GM20000 (cell line): Measurements from ENCODE around the gene AVPR1B.

Source experiments
- DNase-seq: peaks from one replicate; pipeline ENCODE4 v3.0.0; 2012; ENCODE audit warnings: low spot score
- TF ChIP-seq, protein P1 (sequence below): IDR thresholded peaks from 2 replicates; pipeline ENCODE4 v1.5.1; 2012; ENCODE audit warnings: mild to moderate bottlenecking, control low read depth; ENCODE audit errors: extremely low read depth, missing control alignments

The AVPR1B gene

DNA sequence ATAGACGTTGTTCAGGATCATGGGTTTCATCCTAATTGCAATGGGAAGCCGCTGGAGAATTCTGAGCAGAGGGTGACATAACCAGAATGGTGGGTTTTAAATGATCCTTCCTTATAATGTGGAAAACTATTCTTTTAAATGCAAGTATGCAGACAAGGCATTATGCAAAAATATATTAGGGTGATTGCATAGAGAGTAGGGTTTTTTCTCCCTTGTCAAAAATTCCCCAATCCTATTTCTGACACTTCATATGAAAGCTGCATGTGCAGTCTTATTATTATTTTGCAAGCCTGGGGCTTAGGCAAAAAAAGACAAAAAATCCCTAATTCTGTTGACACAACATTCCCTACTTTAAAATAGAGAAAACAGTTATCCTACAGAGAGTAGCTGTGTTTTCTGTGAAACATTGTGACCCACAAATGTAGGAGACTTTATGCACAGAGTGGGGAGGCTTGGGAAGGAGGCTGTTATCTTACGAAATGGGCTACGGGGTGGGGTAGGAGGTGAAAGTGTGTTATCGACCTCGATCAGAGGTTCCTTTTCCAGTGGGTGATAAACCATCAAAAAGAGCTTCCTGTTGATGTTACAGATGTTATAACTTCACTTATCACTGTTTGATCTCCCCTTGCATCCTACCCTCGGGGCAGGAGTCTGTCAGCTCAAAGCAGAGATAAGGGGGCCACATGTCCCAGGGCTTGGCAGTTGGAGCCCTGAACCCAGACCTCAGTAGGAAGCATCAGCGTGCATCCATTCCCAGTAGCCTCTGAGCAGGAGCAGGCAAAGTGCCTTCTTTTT is 37.0 kb downstream of the AVPR1B start:
- no peak for DNase-seq
- TF ChIP-seq, protein P1, sequence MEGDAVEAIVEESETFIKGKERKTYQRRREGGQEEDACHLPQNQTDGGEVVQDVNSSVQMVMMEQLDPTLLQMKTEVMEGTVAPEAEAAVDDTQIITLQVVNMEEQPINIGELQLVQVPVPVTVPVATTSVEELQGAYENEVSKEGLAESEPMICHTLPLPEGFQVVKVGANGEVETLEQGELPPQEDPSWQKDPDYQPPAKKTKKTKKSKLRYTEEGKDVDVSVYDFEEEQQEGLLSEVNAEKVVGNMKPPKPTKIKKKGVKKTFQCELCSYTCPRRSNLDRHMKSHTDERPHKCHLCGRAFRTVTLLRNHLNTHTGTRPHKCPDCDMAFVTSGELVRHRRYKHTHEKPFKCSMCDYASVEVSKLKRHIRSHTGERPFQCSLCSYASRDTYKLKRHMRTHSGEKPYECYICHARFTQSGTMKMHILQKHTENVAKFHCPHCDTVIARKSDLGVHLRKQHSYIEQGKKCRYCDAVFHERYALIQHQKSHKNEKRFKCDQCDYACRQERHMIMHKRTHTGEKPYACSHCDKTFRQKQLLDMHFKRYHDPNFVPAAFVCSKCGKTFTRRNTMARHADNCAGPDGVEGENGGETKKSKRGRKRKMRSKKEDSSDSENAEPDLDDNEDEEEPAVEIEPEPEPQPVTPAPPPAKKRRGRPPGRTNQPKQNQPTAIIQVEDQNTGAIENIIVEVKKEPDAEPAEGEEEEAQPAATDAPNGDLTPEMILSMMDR: no peak

DNA sequence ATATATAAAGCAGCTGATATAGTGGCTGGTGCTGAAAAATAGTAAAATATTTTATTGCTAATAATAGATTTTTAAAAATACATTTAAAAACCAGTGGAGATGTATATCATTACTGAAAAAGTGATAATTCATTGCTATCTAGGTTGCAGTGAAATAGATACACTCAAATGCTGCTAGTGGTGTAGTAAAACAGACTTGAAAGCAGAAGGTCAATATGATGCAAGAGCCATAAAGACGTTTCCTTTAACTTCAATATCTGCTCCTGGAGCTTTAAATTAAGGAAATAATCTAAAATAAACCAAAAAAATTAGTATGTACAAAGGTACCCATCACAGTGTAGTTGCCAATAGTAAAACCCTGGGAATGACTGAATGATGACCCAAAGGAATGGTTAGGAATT is 38.1 kb downstream of the AVPR1B start:
- DNase-seq: no peak
- TF ChIP-seq, protein P1: no peak

DNA sequence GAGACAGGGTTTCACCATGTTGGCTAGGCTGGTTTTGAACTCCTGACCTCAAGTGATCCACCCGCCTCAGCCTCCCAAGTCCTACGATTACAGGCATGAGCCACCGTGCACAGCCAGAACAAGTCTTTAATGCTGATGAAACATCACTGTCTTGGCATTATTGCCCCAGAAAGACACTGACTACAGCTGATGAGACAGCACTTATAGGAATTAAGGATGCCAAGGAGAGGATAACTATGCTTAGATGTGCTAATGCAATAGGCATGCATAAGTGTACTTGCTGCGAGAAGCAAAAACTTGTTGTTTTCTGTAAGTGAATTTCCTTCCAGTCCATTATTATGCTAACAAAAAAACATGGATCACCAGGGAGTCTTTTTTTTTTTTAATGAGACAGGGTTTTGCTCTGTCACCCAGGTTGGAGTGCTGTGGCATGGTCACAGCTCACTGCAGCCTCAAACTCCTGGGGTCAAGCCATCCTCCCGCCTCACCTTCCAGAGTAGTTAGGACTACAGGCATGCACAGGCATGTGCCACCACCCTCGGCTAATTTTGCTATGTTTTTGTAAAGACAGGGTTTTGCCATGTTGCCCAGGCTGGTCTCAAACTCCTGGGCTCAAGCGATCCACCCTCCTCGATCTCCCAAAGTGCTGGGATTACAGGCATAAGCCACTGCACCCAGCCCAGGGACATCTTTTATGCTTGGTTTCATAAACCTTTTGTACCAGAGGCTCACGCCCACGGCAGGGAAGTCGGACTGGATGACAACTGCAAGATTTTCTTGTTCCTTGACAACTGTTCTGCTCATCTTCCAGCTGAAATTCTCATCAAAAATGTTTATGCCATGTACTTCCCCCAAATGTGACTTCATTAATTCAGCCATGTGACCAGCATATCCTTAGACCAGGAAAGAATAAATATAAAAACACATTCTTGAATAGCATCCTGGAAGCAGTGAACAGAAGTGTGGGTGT is 41.1 kb downstream of the AVPR1B start:
- TF ChIP-seq, protein P1: no peak
- no peak for DNase-seq

DNA sequence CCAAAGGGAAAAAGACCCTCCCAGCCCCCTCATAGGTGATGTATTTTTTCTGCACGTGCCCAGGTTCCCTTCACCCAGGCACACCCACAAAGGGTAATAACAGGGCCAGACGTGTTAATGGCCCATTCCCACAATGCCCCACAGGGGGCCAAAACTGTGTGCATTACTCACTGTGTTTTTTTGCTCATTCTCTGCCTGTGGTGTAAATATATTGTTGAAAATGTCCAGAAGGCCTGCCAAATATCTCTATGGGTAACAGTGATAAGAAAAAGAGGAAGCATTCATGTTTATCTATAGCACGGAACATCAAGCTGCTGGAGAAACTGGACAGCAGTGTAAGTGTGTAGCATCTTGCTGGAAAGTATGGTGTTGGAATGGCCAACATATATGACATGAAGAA is 42.3 kb downstream of the AVPR1B start:
- no peak for DNase-seq
- TF ChIP-seq, protein P1: no peak

DNA sequence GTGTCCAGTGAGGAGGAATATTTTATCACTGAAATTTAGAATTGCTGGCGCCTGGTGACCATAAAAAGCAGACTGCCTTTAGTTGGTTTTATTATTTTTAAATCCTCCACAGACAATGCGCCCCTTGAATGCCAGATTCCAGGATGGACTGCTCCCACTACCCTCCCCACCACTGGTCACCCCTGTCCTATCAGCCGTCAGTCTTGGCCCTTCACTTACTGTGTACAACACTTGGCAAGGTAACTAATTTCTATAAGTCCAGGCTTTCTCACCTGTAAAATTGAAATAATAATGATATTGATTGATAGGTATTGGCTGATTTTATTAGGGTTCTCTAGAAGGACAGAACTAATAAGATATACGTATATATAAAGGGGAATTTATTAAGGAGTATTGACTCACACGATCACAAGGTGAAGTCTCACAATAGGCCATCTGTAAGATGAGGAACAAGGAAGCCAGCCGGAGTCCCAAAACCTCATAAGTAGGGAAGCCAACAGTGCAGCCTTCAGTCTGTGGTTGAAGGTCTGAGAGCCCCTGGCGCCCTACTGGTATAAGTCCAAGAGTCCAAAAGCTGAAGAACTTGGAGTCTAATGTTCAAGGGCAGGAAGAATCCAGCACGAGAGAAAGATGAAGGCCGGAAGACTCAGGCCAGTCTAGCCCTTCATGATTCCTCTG is 46.4 kb downstream of the AVPR1B start:
- DNase-seq: no peak
- TF ChIP-seq, protein P1: no peak

DNA sequence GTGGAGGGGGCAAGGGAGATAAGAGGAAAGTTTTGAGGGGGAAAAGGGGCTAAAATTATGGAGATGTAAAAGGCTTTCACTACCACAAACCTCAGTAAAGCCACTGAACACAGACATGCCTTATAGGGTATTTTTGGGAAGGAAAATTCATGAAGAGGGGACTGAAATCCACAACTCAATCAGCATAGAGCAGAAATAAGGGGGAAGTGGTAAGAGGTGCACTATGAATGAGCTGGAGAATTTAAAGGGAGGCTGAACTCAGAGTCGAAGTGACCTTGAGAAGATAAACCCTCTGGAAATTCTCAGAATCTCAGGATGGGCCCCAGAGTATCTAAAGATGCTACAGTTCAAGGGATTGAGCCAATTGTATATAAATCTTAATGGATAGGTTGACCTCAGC is 48.9 kb downstream of the AVPR1B start:
- TF ChIP-seq, protein P1: no peak
- DNase-seq: no peak
